ENCODE results near the gene UBE4A.
A peak's percentile ranks its signal among the peaks of the same experiment; 100 is the strongest.

The UBE4A gene

GRCh38 chr11:118417801-118418200, 58.4 kb downstream of the UBE4A start:
- no peak for DNase-seq (ENCODE audit: low spot score)
- TF ChIP-seq CTCF (IDR thresholded peaks at IDR 0.05; ENCODE audit: extremely low read depth, insufficient read depth, missing control alignments), result no peak
- in situ Hi-C loops (cut with MboI; ENCODE audit: low pct_unique_long_range_greater_than_20kb, low sequenced_read_pairs, unreplicated experiment), result no loop called here

- no peak for DNase-seq (ENCODE audit: low spot score)
- in situ Hi-C loops (cut with MboI; ENCODE audit: low pct_unique_long_range_greater_than_20kb, low sequenced_read_pairs, unreplicated experiment), result no loop called here
- TF ChIP-seq CTCF (IDR thresholded peaks at IDR 0.05; ENCODE audit: extremely low read depth, insufficient read depth, missing control alignments), result no peak
Measured at GRCh38 chr11:118418766-118419165, 59.4 kb downstream of the UBE4A start.

DNA sequence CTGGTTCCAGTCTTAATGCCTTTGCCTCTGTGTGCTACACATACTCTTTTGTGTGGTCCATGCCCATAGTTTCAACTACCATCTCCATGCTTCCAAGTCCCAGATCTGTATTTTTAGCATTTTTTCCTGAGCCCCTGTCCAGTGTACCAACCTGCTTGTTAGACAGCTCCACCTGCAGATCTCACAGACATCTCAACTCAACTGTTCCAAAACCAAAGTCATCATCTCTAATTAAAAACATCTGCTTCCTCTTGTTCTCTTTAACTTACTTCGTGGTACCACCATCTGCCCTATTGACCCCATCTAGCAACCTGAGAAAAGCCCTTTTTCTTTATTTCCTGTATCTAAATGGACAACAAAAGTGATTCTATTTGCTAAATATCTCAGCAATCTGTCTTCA, 68.3 kb downstream of the UBE4A start:
- TF ChIP-seq CTCF (IDR thresholded peaks at IDR 0.05; ENCODE audit: extremely low read depth, insufficient read depth, missing control alignments), result no peak
- DNase-seq (ENCODE audit: low spot score), result no peak
- in situ Hi-C loops (cut with MboI; ENCODE audit: low pct_unique_long_range_greater_than_20kb, low sequenced_read_pairs, unreplicated experiment), result no loop called here

GRCh38 chr11:118430956-118431355, 71.6 kb downstream of the UBE4A start:
- no peak for TF ChIP-seq CTCF (IDR thresholded peaks at IDR 0.05; ENCODE audit: extremely low read depth, insufficient read depth, missing control alignments)
- DNase-seq (ENCODE audit: low spot score), result no peak
- in situ Hi-C loops (cut with MboI; ENCODE audit: low pct_unique_long_range_greater_than_20kb, low sequenced_read_pairs, unreplicated experiment), result no loop called here

GRCh38 chr11:118434123-118434552, 74.7 kb downstream of the UBE4A start:
- DNase-seq (ENCODE audit: low spot score), result no peak
- in situ Hi-C loops (cut with MboI; ENCODE audit: low pct_unique_long_range_greater_than_20kb, low sequenced_read_pairs, unreplicated experiment), result no loop called here
- TF ChIP-seq CTCF (IDR thresholded peaks at IDR 0.05; ENCODE audit: extremely low read depth, insufficient read depth, missing control alignments), result no peak

GRCh38 chr11:118434553-118435289, 75.3 kb downstream of the UBE4A start:
- TF ChIP-seq CTCF (IDR thresholded peaks at IDR 0.05; ENCODE audit: extremely low read depth, insufficient read depth, missing control alignments), result no peak
- in situ Hi-C loops (cut with MboI; ENCODE audit: low pct_unique_long_range_greater_than_20kb, low sequenced_read_pairs, unreplicated experiment), result no loop called here
- peak; percentile 65 for DNase-seq (ENCODE audit: low spot score)
